COLO829 (cell line): Measurements from ENCODE around the gene TMEM117.
A peak's percentile ranks its signal among the peaks of the same experiment; 100 is the strongest.
"Not testable (repeated sequence)": the region's sequence is repeated elsewhere in the genome, so short reads cannot be mapped to it uniquely, and the experiment has no call there.

Source experiments
- DNase-seq: peaks from one replicate; pipeline ENCODE4 v3.0.0; 2012; ENCODE audit warnings: low spot score

Gene TMEM117

DNA sequence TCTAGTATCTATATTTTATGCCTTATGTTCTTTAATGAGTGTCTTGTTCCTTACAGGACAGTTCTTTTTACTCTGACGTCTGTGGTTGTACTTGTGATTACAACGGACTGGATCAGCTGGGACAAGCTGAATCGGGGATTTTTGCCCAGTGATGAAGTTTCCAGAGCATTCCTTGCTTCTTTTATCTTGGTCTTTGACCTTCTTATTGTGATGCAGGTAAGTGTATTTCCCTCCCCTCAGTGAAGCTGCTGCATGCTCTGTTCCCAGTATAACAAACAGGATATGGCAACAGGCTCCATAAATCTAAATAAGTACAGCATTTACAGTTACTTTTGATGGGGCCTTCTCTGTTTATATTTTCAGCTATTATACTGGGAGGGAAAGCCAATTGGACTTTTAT, 463.6 kb downstream of the TMEM117 start:
- no peak for DNase-seq

DNA sequence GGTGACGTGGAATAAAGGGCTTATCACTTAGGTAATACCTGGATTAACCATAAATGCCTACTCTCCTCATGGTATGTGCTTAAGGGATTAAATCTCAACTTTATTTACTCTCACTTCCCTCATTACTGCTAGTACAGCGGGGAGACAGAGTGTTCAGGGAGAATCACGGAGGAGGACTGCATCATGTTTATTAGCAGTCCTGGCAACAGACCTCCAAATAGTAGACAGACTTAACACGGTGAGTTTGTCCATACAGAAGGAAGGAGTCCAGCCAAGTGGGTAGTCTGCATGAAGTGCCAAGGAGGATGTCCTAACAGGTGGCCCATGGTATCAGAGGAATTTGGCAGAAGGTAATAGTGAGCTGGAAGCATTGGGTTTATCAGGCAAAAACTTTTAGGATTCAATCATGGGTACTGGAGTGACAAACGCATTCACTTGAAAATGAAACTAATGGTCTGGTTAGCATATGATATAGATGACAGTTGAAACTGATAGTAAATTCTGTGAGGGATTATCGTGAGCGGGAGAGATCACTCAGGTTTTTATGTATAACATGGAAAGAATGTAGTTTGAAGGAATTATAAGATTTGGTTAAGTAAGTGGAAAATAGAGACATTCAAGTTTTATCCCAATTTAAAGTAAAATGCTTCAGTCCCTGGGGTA, 471.8 kb downstream of the TMEM117 start:
- no peak for DNase-seq

DNA sequence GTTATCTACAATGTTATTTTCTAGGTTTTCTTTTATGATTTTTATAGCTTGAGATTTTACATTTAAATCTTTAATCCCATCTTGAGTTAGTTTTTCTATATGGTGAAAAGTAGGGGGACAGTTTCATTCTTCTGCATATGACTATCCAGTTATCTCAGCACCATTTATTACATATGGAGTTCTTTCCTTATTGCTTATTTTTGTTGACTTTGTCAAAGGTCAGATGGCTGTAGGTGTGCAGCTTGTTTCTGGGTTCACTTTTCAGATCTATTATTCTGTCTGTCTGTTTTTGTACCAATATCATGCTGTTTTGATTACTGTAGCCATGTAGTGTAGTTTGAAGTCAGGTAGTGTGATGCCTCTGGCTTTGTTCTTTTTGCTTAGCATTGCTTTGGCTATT, 477.3 kb downstream of the TMEM117 start:
- no peak for DNase-seq

DNA sequence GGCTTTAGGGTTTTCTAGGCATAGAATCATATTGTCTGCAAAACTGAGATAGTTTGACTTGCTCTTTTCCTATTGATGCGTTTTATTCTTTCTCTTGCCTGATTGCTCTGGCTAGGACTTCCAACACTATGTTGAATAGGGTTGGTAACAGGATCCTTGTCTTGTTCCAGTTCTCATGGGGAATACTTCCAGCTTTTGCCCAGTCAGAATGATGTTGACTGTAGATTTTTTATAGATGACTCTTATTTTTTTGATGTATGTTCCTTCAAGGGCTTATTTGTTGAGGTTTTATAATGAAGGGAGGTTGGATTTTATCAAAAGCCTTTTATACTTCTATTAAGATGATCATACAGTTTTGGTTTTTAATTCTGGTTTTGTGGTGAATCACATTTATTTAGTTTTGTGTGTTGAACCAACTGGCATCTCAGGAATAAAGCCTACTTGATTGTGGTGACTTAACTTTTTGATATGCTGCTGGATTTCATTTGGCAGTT, 478.2 kb downstream of the TMEM117 start:
- DNase-seq, result peak; percentile 68

DNA sequence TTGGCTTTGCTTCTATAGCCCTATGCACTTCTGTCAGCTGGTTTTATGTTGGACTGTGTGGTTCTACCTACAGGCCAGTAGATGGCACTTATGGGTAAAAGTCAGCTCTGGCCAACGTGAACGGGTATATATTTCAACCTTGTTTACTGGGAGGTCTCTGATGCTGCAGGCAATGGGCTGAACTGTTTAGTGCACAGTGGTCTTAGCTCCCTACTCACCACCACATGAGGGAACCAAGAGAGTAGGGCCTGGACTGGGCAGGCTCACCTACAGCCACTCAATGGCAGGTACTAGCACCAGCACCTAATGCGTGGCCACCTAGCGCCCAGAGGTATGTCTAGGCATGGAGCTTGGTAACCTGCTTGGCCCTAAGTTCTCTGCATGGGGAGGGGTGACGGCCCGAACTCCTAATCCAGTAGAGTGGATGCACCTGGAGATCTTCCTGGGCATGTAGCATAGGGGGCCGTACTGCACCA, 481.8 kb downstream of the TMEM117 start:
- DNase-seq, result peak; percentile 4

DNA sequence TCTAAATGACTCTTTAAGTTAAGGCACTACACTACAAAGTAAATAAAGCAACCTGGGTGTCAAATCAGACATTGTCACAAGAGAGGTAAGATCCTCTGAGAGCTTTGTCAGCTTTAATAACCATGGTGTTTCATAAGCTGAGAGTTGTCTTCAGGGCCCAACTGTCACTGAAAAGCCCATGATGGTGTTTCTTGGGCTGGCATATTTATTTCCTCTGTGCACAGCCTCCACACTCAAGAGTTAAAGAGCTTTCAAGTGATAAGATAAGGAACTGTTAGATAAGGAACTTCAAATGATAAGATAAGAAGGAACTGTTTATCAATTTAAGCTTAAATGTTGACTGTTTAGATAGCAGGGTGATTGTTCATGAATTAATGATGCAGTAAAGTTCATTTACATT, 495.4 kb downstream of the TMEM117 start:
- DNase-seq, result no peak

DNA sequence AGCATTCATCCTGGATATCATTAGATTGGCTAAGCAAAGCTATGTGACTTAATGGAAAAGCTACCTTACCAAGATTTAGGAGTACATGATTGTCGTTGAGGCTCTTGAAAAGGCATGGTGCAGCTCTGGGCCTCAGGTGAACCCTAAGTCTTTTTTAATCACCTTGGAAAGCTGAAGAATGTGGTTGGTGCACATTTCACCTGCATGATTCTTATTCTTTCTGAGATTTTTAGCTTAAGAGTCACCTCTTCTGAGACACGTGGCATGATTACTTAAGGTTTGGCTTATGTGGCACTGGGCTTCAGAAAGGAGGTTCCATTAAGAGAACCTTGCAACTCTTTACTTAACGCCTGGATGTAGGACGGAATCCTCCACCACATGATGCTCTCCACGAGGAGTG, 498.5 kb downstream of the TMEM117 start:
- DNase-seq, result no peak

DNA sequence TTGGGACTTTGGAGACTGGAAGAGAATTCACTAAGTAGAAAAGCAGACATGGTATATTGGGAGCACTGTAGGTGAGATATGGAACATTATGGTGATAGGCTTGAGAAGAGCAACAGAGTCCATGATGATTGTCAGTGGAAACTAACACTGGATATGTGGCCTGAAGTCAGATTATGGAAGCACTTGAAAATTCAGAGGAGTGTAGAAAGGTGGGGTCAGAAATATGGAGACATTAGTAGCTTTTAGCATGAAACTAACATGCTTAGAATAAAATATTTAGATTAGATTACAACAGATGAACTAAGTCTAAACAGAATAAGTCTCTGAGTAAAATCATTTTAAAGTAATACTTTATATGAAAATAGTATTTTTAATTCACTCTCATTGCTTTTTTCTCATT, 499.1 kb downstream of the TMEM117 start:
- no peak for DNase-seq

DNA sequence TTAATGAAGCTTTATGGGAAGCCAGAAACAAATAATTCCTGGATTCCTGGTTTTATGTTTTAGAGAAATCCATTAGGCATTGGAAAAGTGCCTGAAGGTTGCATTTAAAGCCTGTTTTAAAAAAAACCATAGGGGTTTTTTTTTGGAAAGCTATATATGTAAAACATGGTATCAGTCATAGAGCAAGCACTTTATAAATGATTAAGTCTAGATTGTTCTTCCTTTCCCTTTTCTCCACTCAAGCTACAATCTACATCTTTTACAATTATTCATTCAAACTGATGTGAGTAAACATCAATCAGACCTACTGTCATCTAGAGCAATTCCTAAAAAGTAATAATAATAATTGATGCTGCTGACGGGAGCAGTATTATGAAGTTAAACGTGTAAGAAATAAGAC, 500.7 kb downstream of the TMEM117 start:
- DNase-seq, result no peak

DNA sequence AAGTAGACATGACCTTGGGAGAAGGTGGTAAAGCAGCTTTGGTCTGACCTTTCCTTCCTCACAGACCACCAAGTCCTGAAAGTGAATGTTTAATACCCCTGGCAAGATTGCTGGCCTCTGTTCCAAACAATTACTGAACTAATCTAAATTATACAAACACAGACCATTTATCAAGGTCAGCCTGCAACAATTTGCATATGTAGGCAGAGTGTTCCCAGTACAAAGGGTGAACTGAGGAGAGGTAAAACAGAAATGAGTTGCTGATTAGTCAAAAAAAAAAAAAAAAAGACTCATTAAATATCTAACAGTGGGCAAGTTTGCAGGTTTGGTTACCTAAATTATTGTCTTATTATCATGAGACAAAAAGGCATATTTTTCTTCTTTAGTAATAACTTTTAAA, 506.5 kb downstream of the TMEM117 start:
- DNase-seq, result no peak

DNA sequence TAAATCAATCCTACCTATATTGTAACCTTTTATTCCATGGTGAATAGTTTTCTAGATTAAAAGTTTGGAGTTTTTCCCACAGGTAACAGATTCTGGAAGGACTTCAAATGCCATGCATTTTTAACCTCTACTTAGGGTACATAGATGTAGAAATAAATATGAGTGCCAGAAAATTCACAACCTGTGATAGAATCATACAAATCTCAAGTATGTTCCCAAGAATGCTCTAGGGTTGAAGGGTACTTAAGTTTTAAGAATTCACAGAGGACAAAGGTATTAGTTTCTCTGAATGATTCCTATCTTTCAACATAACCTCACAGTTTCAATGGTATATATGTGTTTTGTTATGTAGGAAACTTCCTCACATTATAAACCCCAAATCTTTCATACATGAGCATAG, 511.3 kb downstream of the TMEM117 start:
- DNase-seq, result no peak

DNA sequence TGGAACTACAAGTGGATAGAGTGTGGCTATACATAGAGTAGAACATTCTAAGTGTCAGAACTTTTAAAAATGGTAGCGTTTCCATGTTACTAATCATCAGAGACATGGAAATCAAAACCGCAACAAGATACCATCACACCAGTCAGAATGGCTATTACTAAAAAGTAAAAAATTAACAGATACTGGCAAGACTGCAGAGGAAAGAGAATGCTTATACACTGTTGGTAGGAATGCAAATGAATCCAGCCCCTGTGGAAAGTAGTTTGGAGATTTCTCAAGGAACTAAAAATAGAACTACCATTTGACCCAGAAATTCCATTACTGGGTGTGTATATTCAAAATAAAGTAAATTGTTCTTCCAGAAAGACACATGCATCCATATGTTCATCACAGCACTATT, 521.6 kb downstream of the TMEM117 start:
- no peak for DNase-seq

DNA sequence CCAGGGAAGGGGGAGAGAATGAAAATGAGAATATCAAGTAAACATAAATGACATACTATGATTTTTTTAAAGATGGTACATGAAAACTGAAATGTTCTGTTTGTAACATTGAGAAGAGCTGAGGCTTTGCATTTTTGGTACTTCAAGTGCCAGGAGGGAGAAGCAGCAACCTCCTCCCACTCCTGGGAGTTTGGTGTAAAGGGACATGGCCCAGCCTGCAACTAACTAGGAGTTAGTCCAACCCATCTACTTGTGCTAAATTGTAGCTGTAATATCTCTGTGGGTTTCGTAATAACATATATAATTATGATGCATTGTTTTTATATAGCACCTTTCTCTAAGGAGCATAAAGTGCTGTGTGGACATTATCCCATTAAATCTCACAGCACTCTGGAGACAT, 522.8 kb downstream of the TMEM117 start:
- DNase-seq, result no peak

DNA sequence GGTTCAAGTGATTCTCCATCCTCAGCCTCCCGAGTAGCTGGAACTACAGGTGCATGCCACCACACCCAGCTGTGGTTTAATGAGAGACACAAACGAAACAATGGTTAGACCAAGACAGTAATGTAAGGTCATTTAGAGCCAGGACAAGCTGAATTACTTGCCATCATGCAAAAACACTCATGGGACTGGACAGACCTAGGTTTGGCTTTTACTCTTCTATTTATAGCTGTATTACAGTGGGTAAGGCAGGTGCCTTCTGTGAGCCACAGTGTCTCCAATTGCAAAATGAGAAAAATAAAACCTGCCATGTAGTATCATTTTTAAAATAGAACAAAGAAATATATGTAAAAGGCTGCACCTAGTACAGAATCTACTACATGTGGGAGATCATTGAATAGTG, 527.1 kb downstream of the TMEM117 start:
- no peak for DNase-seq

DNA sequence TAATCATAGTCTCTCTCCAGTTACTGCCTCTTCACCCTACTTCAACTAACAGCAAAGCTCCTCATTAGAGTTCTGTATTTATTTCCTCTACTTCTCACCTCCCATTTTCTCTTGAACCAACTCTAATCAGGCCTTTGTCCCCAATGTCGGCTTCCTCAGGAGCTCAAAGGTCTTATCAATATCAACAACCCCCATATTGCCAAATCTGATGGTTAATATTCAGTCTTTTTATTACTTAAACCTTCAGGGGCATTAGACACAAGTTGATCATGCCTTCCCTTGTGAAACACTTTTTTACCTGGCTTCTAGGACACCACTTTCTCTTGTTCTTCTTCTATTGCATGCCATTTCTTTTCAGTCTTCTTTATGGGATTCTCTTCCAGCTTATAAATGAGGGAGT, 531.3 kb downstream of the TMEM117 start:
- no peak for DNase-seq

DNA sequence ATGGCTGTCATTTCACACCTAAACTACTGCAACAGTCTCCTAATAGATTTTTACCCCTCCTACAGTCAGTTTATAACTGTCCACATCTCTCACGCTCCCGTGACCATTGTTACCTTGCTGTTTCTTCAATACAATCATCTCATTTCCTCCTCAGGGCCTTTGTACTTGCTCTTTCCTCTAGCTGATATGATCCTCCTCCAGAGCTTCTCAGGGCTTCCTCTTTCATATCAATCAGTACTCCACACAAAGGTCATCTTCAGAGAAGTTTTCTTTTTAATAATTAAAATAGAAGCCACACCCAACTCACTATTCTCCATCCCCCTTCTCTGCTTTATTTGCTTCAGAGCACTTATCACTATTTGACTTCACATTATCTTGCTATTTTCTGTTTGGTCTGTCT, 532.0 kb downstream of the TMEM117 start:
- DNase-seq, result no peak

DNA sequence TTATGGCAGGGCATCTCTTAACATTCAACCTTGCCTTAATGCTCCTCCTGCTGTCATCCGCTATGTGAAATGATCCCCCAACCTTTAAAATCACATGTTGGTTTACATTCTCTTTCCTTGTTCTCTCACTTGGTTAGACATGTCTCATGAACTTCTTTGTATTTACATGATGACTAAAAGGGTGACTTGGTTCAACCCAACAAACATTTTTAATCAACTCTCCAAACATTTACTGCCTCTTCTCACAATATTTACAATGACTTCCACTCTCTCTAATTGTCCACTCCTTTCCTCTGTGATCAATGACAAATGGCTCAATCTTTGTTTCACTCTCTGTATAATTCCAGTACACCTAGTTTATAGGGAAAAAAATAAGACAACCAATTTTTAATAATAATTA, 534.1 kb downstream of the TMEM117 start:
- no peak for DNase-seq

DNA sequence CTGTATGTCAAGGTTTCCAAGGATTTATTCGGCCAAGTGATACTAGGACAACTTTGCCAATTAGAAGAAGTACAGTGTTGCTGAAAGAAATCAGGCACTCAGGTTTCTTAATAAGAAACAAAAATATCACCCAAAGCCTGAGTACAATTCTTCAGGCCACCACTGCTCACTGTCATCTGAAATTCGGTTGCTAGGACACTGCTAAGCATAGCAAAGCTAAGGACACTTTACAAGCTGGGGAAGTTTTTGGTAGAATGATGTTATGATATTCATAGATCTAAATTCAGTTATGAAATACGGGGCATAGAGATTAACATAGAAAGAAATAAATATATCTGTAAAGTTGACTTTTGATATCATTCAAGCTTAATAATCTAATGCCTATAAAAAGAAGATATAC, 535.1 kb downstream of the TMEM117 start:
- DNase-seq, result no peak

DNA sequence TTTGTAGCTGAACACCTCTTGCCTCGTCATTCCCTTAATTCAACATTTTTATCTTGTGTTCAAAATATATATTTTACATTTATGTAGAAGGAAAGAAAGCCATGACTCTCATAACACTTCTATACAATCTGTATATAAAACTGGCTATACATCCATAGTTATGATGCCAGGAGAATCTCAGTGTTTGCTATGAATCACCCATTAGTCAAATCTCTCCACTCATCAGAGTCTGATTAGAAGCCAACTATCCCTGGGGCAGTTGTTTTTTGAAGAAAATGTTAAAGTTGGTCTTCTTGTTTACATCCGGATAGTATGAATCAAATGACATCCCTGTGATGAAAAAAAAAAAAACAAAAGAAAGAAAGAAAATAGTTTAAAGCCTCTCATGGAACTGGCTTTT, 536.4 kb downstream of the TMEM117 start:
- peak; percentile 69 for DNase-seq

DNA sequence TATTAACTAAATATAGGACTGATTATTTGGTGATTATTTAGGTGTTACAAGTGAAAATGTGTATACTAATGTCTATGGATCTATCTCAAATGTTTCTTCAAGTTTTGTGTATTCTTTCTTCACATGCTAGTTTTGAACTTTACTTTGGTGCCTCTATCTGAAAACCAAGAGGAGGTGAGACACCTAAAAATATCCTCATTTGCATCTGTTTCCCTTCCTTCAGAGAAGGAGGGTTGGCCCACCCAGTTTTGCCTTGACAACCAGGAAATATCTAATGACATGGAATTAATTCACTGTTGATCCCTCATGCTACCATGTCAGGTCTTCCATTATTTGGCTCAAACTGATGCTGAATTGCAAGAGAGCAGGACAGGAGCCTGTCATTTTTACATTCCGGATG, 539.8 kb downstream of the TMEM117 start:
- DNase-seq, result no peak

DNA sequence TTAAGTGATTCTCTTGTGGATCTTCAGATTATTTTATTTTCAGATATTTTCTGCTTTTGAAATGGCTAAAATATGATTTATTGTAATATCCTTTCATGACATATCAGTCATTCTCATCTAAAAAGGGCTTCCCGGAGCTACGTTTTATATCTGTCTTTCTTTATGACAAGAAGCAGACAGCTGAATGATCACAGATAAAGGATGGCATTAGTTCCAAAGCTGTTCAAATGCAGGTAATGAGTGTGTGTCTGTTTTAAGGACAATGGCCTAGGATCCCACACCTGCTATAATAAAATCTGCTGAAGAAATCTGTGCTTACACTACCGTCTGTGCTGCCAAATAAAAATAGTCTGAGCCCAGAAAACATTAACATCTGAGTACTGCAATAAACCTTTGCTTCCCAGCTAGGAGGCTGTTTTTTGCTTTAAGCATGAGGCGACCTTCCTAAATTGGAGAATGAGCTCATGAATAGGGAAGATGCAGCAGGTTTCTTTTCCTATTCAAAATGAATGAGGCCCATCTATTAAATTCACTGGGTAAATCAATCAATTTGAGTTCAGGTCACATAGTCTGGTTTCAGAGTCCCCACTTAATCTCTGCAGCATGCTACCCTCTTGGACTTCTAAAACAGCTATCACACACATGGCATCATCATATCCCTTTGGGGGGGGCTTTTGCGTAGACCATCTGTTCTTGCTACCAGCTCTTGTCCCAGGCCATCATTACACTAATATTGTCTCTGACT, 541.7 kb downstream of the TMEM117 start:
- no peak for DNase-seq

DNA sequence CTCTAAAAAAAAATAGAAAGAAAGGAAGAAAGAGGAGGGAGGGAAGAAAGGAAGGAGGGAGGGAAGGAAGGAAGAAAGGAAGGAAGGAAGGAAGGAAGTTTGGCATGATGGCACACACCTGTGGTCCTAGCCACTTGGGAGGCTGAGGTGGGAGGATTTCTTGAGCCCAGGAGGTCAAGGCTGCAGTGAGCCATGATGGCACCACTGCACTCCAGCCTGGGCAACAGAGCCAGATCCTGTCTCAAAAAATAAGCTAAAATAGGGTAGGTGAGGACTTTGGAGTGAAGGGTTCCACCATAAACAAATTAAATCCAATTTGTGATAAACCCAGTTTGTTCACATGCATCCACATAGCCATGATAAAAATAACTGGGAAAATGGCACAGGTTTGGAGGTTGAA, 543.2 kb downstream of the TMEM117 start:
- DNase-seq, result not testable (repeated sequence)

DNA sequence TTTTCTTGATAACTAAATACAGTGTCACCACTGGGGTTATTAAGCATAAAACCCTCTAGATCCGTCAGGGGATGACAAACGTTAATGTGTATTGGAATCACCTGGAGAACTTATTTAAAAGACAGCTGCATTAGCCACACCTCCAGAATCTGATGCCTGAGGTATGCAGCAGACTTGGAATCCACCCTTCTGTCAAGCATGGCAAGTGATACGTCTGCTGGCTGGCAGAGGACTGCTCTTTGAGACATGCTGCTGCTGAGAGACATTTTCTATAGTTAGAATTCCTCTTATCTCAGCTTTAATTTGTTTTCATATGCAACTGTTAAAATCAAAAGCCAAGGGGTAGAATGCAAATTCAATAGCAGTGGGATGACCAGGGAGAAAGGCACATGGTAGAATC, 544.0 kb downstream of the TMEM117 start:
- no peak for DNase-seq

DNA sequence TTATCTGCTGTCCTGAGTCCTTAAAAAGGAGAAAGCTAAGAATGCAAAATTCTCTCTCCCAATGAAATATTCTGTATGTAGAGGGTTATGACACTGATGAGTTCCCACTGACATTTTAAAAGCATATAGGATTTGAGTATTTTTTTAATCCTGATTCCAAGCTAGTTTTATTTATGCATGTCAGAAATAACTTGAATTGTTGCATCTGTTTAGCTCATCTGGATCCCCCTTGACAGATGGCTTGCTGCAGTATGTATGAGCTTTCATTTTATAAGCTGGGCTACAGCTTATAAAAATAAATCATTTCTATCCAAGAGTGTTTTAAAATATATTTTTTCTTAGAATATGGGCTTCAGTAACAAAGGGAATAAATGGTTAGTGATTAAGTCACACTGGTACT, 545.0 kb downstream of the TMEM117 start:
- no peak for DNase-seq
